SU-DHL-6 (cell line): ENCODE results near the gene CEACAM1.

ENCODE experiments used
- H2AFZ ChIP-seq: fragments of 200-600 bp; sonication (generic); 2 replicates; pipeline ENCODE4 v1.6.1; 2014; ENCODE audit warnings: low read depth, mild to moderate bottlenecking, moderate library complexity, mixed read lengths, antibody characterized with exemption, low read length; ENCODE audit not compliant: severe bottlenecking
- H3F3A ChIP-seq: fragments of 200-600 bp; shearing (Covaris generic); 2 replicates; pipeline ENCODE4 v1.6.0; 2016; ENCODE audit warnings: antibody characterized with exemption, mild to moderate bottlenecking; ENCODE audit not compliant: insufficient read depth
- H3K27ac ChIP-seq: fragments of 200-600 bp; sonication (generic); 2 replicates; pipeline ENCODE4 v1.5.1; 2016; ENCODE audit warnings: low read depth, mild to moderate bottlenecking, low read length, moderate library complexity, mixed read lengths
- H3K27me3 ChIP-seq: fragments of 200-600 bp; sonication (generic), shearing (Covaris generic); 2 replicates; pipeline ENCODE4 v1.6.0; 2014; ENCODE audit warnings: mild to moderate bottlenecking, low read length
- H3K36me3 ChIP-seq: fragments of 200-600 bp; sonication (generic); 2 replicates; pipeline ENCODE4 v1.6.1; 2014; ENCODE audit warnings: mild to moderate bottlenecking, low read length, mixed read lengths
- H3K4me2 ChIP-seq: fragments of 300-600, 200-600 bp; shearing (Covaris generic), sonication (generic); 2 replicates; pipeline ENCODE4 v1.6.0; 2014; ENCODE audit warnings: low read length, low read depth, mild to moderate bottlenecking; ENCODE audit not compliant: poor library complexity, severe bottlenecking
- H3K4me3 ChIP-seq: fragments of 200-600 bp; sonication (generic); 2 replicates; pipeline ENCODE4 v1.5.1; 2014; ENCODE audit warnings: antibody characterized with exemption, low read length, mild to moderate bottlenecking, mixed read lengths; ENCODE audit not compliant: insufficient read depth, poor library complexity, severe bottlenecking
- H3K79me2 ChIP-seq: fragments of 200-600 bp; sonication (generic); 2 replicates; pipeline ENCODE4 v1.6.1; 2014; ENCODE audit warnings: mild to moderate bottlenecking, low read length, moderate library complexity; ENCODE audit not compliant: insufficient read depth
- H3K9ac ChIP-seq: fragments of 200-600 bp; sonication (generic); 2 replicates; pipeline ENCODE4 v1.7.0; 2014; ENCODE audit warnings: mild to moderate bottlenecking, low read length
- H3K9me2 ChIP-seq: fragments of 200-600 bp; sonication (generic); replicated peaks from 2 replicates; pipeline ENCODE4 v1.6.1; 2014; ENCODE audit warnings: low read length; ENCODE audit not compliant: insufficient read depth
- H3K9me3 ChIP-seq: fragments of 200-600 bp; sonication (generic); 2 replicates; pipeline ENCODE4 v1.6.1; 2014; ENCODE audit warnings: low read length, mixed read lengths; ENCODE audit not compliant: insufficient read depth
- H4K20me1 ChIP-seq: fragments of 200-600 bp; sonication (generic); 2 replicates; pipeline ENCODE4 v1.6.1; 2014; ENCODE audit warnings: low read depth, mild to moderate bottlenecking, antibody characterized with exemption, low read length, moderate library complexity, mixed read lengths
- CTCF ChIP-seq: fragments of 200-600 bp; sonication (generic); IDR thresholded peaks from one replicate; pipeline ENCODE4 v1.5.1; 2017; ENCODE audit warnings: antibody characterized with exemption, mild to moderate bottlenecking, low read length, moderate library complexity; ENCODE audit not compliant: insufficient read depth, poor library complexity, severe bottlenecking
- EZH2phosphoT487 ChIP-seq: fragments of 200-600 bp; sonication (generic), shearing (Covaris generic); conservative IDR thresholded peaks from 2 replicates; pipeline ENCODE4 v1.6.1; 2018; ENCODE audit warnings: mild to moderate bottlenecking, antibody characterized with exemption, low read length, moderate library complexity, mixed read lengths

The CEACAM1 gene

GRCh38 chr19:42467183-42467760 lies 61.0 kb downstream of the CEACAM1 start:
- Histone ChIP-seq H3K4me3 (peak overlapping the region; percentile 17), H3K27me3 (no peaks in the 10 kb centered on the region), H3K9me3 (no peaks in the 10 kb centered on the region), H3K79me2 (no peaks in the 10 kb centered on the region), H2AFZ (no peak overlapping the region), H3K9me2 (no peaks in the 10 kb centered on the region), H4K20me1 (no peaks in the 10 kb centered on the region), H3F3A (peaks cover 47% of the 10 kb centered on the region), H3K27ac (peak overlapping the region; percentile 94), H3K4me2 (peak overlapping the region; percentile 58), H3K9ac (peak overlapping the region; percentile 58), H3K36me3 (no peaks in the 10 kb centered on the region)
- TF ChIP-seq EZH2phosphoT487 (no peak), CTCF (no peak)

GRCh38 chr19:42466521-42467182 lies 61.6 kb downstream of the CEACAM1 start:
- Histone ChIP-seq H3K79me2 (no peaks in the 10 kb centered on the region), H3F3A (peaks cover 50% of the 10 kb centered on the region), H3K9ac (peak overlapping the region; percentile 58), H3K9me3 (no peaks in the 10 kb centered on the region), H3K27ac (peak overlapping the region; percentile 94), H3K27me3 (no peaks in the 10 kb centered on the region), H3K4me3 (peak overlapping the region; percentile 17), H2AFZ (peak overlapping the region; percentile 35), H3K36me3 (no peaks in the 10 kb centered on the region), H3K9me2 (no peaks in the 10 kb centered on the region), H4K20me1 (no peaks in the 10 kb centered on the region), H3K4me2 (peak overlapping the region; percentile 58)
- TF ChIP-seq EZH2phosphoT487 (no peak), CTCF (no peak)

GRCh38 chr19:42465827-42466280 lies 62.4 kb downstream of the CEACAM1 start:
- Histone ChIP-seq H2AFZ (peak overlapping the region; percentile 35), H3K27ac (peak overlapping the region; percentile 94), H3K9ac (peak overlapping the region; percentile 58), H4K20me1 (no peaks in the 10 kb centered on the region), H3K9me2 (no peaks in the 10 kb centered on the region), H3K79me2 (no peaks in the 10 kb centered on the region), H3F3A (peaks cover 48% of the 10 kb centered on the region), H3K4me2 (peak overlapping the region; percentile 58), H3K9me3 (no peaks in the 10 kb centered on the region), H3K36me3 (no peaks in the 10 kb centered on the region), H3K27me3 (no peaks in the 10 kb centered on the region), H3K4me3 (no peak overlapping the region)
- peak; percentile 43 for TF ChIP-seq CTCF
- no peak for TF ChIP-seq EZH2phosphoT487
